ENCODE data around the gene PKLR.

GRCh38 chr1:155272466-155273342 lies 28.5 kb downstream of the PKLR start:
- TF ChIP-seq, protein P1, sequence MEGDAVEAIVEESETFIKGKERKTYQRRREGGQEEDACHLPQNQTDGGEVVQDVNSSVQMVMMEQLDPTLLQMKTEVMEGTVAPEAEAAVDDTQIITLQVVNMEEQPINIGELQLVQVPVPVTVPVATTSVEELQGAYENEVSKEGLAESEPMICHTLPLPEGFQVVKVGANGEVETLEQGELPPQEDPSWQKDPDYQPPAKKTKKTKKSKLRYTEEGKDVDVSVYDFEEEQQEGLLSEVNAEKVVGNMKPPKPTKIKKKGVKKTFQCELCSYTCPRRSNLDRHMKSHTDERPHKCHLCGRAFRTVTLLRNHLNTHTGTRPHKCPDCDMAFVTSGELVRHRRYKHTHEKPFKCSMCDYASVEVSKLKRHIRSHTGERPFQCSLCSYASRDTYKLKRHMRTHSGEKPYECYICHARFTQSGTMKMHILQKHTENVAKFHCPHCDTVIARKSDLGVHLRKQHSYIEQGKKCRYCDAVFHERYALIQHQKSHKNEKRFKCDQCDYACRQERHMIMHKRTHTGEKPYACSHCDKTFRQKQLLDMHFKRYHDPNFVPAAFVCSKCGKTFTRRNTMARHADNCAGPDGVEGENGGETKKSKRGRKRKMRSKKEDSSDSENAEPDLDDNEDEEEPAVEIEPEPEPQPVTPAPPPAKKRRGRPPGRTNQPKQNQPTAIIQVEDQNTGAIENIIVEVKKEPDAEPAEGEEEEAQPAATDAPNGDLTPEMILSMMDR (IDR thresholded peaks at IDR 0.05) = no peak
- TF ChIP-seq, protein P2, sequence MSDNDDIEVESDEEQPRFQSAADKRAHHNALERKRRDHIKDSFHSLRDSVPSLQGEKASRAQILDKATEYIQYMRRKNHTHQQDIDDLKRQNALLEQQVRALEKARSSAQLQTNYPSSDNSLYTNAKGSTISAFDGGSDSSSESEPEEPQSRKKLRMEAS (IDR thresholded peaks at IDR 0.05; ENCODE audit: low read depth) = no peak
- TF ChIP-seq, protein P3, sequence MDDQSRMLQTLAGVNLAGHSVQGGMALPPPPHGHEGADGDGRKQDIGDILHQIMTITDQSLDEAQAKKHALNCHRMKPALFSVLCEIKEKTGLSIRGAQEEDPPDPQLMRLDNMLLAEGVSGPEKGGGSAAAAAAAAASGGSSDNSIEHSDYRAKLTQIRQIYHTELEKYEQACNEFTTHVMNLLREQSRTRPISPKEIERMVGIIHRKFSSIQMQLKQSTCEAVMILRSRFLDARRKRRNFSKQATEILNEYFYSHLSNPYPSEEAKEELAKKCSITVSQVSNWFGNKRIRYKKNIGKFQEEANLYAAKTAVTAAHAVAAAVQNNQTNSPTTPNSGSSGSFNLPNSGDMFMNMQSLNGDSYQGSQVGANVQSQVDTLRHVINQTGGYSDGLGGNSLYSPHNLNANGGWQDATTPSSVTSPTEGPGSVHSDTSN (IDR thresholded peaks at IDR 0.05) = no peak
- no peak for TF ChIP-seq SMC3 (IDR thresholded peaks at IDR 0.05; ENCODE audit: low read depth, low read length)
- no peak for TF ChIP-seq GATA2 (CRISPR knock-in tag; IDR thresholded peaks at IDR 0.05)
- no peak for TF ChIP-seq IRF3 (IDR thresholded peaks at IDR 0.05; ENCODE audit: low read depth, low read length)
- no peak for TF ChIP-seq EZH2phosphoT487 (IDR thresholded peaks at IDR 0.05; ENCODE audit: borderline replicate concordance, low read depth)
- no peak for TF ChIP-seq MXI1 (IDR thresholded peaks at IDR 0.05; ENCODE audit: low read depth, low read length)
- no peak for TF ChIP-seq FOXJ3 (CRISPR knock-in tag; IDR thresholded peaks at IDR 0.05)
